HG03159 (cell line): Measurements from ENCODE around the gene ANKRD16.

Experiments used
- ATAC-seq: cut with Tn5 transposase; IDR thresholded peaks from one replicate; pipeline ENCODE4 v1.9.1; 2021; ENCODE audit warnings: mild to moderate bottlenecking, moderate library complexity; ENCODE audit not compliant: unreplicated experiment

The ANKRD16 gene

GRCh38 chr10:5904227-5904626 lies 14.5 kb upstream of the ANKRD16 start:
- peak; percentile 97 for ATAC-seq

- no peak for ATAC-seq
These were observed 13.9 kb upstream of the ANKRD16 start for GRCh38 chr10:5903563-5903962.

GRCh38 chr10:5902511-5903274 lies 13.0 kb upstream of the ANKRD16 start:
- ATAC-seq = no peak

GRCh38 chr10:5900247-5900646 lies 10.6 kb upstream of the ANKRD16 start:
- ATAC-seq = no peak

GRCh38 chr10:5898163-5898562 lies 8.5 kb upstream of the ANKRD16 start:
- ATAC-seq = no peak

GRCh38 chr10:5897504-5897903 lies 7.8 kb upstream of the ANKRD16 start:
- no peak for ATAC-seq

- no peak for ATAC-seq
These were observed 7.3 kb upstream of the ANKRD16 start for GRCh38 chr10:5897053-5897340.

- ATAC-seq = peak; percentile 18
These were observed 6.7 kb upstream of the ANKRD16 start for GRCh38 chr10:5896208-5897052.

- peak; percentile 63 for ATAC-seq
These were observed 6.1 kb upstream of the ANKRD16 start for GRCh38 chr10:5895804-5896203.

GRCh38 chr10:5895365-5895764 lies 5.7 kb upstream of the ANKRD16 start:
- ATAC-seq = no peak

- no peak for ATAC-seq
These were observed 5.2 kb upstream of the ANKRD16 start for GRCh38 chr10:5894873-5895272.

- ATAC-seq = no peak
These were observed 4.7 kb upstream of the ANKRD16 start for GRCh38 chr10:5894403-5894802.

- ATAC-seq = no peak
These were observed 3.6 kb upstream of the ANKRD16 start for GRCh38 chr10:5893321-5893720.

GRCh38 chr10:5892007-5892406 lies 2.3 kb upstream of the ANKRD16 start:
- no peak for ATAC-seq

GRCh38 chr10:5891009-5891408 lies 1.3 kb upstream of the ANKRD16 start:
- ATAC-seq = no peak

- peak; percentile 6 for ATAC-seq
These were observed 791 bp upstream of the ANKRD16 start for GRCh38 chr10:5890452-5890915.

GRCh38 chr10:5888843-5889623 lies 660 bp downstream of the ANKRD16 start:
- peak; percentile 35 for ATAC-seq

GRCh38 chr10:5888351-5888750 lies 1.3 kb downstream of the ANKRD16 start:
- ATAC-seq = no peak

- ATAC-seq = no peak
These were observed 2.1 kb downstream of the ANKRD16 start for GRCh38 chr10:5887641-5888040.

GRCh38 chr10:5887029-5887428 lies 2.7 kb downstream of the ANKRD16 start:
- no peak for ATAC-seq

- ATAC-seq = no peak
These were observed 4.1 kb downstream of the ANKRD16 start for GRCh38 chr10:5885619-5886018.
